ENCODE data around the gene CYP8B1. TPM values are rescaled to one million over a fixed set of nuclear protein-coding genes. Genes with fewer than 3 reads are reported as not detected.

The CYP8B1 gene
- polyA plus RNA-seq, 3 donors = 0.01 TPM; not detected in 2

DNA sequence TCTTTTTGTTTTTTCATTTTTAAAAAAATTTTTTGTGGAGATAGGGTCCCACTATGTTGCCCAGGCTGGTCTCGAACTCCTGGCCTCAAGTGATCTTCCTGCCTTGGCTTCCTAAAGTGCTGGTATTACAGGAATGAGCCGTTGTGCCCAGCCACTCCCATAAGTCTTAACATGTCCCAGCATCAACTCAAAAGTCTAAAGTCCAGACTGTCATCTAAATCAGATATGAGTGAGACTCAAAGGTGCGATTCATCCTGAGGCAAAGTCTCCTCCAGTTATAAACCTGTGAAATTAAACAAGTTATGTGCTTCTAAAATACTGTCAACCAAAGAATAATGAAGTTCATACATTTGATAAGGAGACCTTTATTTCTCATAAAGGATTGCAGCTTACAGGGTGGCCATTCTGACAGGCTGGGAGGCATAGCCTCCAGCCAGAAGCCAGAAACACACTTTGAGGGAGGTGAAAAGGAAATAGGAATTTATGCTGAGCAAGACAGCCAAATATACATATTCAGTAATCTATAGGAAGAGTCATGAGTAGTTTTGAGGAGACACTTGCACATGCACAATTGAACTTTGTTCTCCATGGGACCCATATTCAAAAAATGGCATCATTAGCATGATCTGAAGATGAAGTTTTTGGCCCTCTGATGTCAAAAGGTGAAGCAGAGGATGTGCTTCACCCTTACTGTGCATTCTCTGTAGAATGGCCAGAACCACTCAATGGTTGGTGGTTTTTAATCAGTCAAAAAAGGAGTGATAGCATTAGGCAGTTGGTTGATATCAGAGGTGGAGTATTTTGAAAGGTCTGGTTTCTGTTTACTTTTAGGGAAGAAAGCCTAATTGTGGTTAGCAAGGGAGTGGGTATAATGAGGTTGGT, 19.3 kb upstream of the CYP8B1 start:
- TF ChIP-seq CTCF (IDR thresholded peaks at IDR 0.05) = no peak
- Histone ChIP-seq H3K27ac (ENCODE audit: low read depth in 1 of 2, low read length in 2 of 2) (no peak overlapping the region), H3K9ac (ENCODE audit: insufficient read depth, low read length, poor library complexity, severe bottlenecking) (no peak overlapping the region), H3K4me2 (replicated peaks; ENCODE audit: extremely low read depth, low read length, poor library complexity, severe bottlenecking) (no peak overlapping the region), H3K4me3 (replicated peaks in 1 of 3; ENCODE audit: low read depth in 2 of 3, low read length in 3 of 3) (no peak overlapping the region), H3K9me3 (replicated peaks in 1 of 2; ENCODE audit: control insufficient read depth in 1 of 2, insufficient read depth in 1 of 2, low read length in 2 of 2) (no peaks in the 10 kb centered on the region), H3K4me1 (ENCODE audit: control insufficient read depth in 1 of 2, insufficient read depth in 2 of 2, low read length in 2 of 2) (no peaks in the 10 kb centered on the region), H4K20me1 (ENCODE audit: insufficient read depth, low read length) (no peaks in the 10 kb centered on the region), H3K27me3 (ENCODE audit: control insufficient read depth in 2 of 2, insufficient read depth in 2 of 2, low read length in 2 of 2) (no peaks in the 10 kb centered on the region), H2AFZ (ENCODE audit: insufficient read depth, low read depth, low read length, poor library complexity, severe bottlenecking) (no peak overlapping the region), H3K36me3 (replicated peaks in 1 of 2; ENCODE audit: control insufficient read depth in 1 of 2, insufficient read depth in 2 of 2, low read length in 2 of 2) (no peaks in the 10 kb centered on the region), H3K79me2 (ENCODE audit: insufficient read depth, low read length) (no peaks in the 10 kb centered on the region)
- no CpG with 5 or more reads among the region's 3 CpGs for WGBS (ENCODE audit: insufficient coverage)
- Mint-ChIP-seq H3K27ac (no peak overlapping the region), H3K36me3 (no peaks in the 10 kb centered on the region), H3K27me3 (ENCODE audit: low read depth in 3 of 3) (peaks cover 0 to 8% (median 6%) of the 10 kb centered on the region in 3 donors), H3K4me3 (no peak overlapping the region), H3K4me1 (peaks cover 2% of the 10 kb centered on the region), H3K9me3 (peaks cover 0 to 7% (median 0%) of the 10 kb centered on the region in 7 donors)
- DNase-seq = no peak
- intact Hi-C loops (cut with micrococcal nuclease) = no loop called here

GRCh38 chr3:42892807-42893206, 17.1 kb upstream of the CYP8B1 start:
- Histone ChIP-seq H4K20me1 (ENCODE audit: insufficient read depth, low read length) (no peaks in the 10 kb centered on the region), H2AFZ (ENCODE audit: insufficient read depth, low read depth, low read length, poor library complexity, severe bottlenecking) (no peak overlapping the region), H3K36me3 (replicated peaks in 1 of 2; ENCODE audit: control insufficient read depth in 1 of 2, insufficient read depth in 2 of 2, low read length in 2 of 2) (no peaks in the 10 kb centered on the region), H3K9me3 (replicated peaks in 1 of 2; ENCODE audit: control insufficient read depth in 1 of 2, insufficient read depth in 1 of 2, low read length in 2 of 2) (no peaks in the 10 kb centered on the region), H3K9ac (ENCODE audit: insufficient read depth, low read length, poor library complexity, severe bottlenecking) (no peak overlapping the region), H3K4me2 (replicated peaks; ENCODE audit: extremely low read depth, low read length, poor library complexity, severe bottlenecking) (no peak overlapping the region), H3K27ac (ENCODE audit: low read depth in 1 of 2, low read length in 2 of 2) (no peak overlapping the region), H3K79me2 (ENCODE audit: insufficient read depth, low read length) (no peaks in the 10 kb centered on the region), H3K27me3 (ENCODE audit: control insufficient read depth in 2 of 2, insufficient read depth in 2 of 2, low read length in 2 of 2) (no peaks in the 10 kb centered on the region), H3K4me1 (ENCODE audit: control insufficient read depth in 1 of 2, insufficient read depth in 2 of 2, low read length in 2 of 2) (no peaks in the 10 kb centered on the region), H3K4me3 (replicated peaks in 1 of 3; ENCODE audit: low read depth in 2 of 3, low read length in 3 of 3) (no peak overlapping the region)
- intact Hi-C loops (cut with micrococcal nuclease) = no loop called here
- WGBS (ENCODE audit: insufficient coverage) = no CpG with 5 or more reads among the region's 1 CpG
- Mint-ChIP-seq H3K27me3 (ENCODE audit: low read depth in 3 of 3) (peaks cover 0 to 9% (median 4%) of the 10 kb centered on the region in 3 donors), H3K27ac (no peak overlapping the region), H3K9me3 (peaks cover 0 to 3% (median 0%) of the 10 kb centered on the region in 7 donors), H3K36me3 (no peaks in the 10 kb centered on the region), H3K4me3 (no peak overlapping the region), H3K4me1 (peaks cover 2% of the 10 kb centered on the region)
- no peak for TF ChIP-seq CTCF (IDR thresholded peaks at IDR 0.05)
- no peak for DNase-seq
